OCI-LY3 (cell line): Measurements from ENCODE around the gene AK4.

Experiments
- EZH2phosphoT487 ChIP-seq: fragments of 200-600 bp; shearing (Covaris generic); IDR thresholded peaks from 2 replicates; pipeline ENCODE4 v1.6.1; 2018; ENCODE audit warnings: antibody characterized with exemption, mixed run types, low read depth
- TF ChIP-seq, protein P1 (sequence below): fragments of 200-600, 300-600 bp; sonication (generic); IDR thresholded peaks from 2 replicates; pipeline ENCODE4 v1.5.1; 2014; ENCODE audit warnings: antibody characterized with exemption, low read length, low read depth

DNA sequence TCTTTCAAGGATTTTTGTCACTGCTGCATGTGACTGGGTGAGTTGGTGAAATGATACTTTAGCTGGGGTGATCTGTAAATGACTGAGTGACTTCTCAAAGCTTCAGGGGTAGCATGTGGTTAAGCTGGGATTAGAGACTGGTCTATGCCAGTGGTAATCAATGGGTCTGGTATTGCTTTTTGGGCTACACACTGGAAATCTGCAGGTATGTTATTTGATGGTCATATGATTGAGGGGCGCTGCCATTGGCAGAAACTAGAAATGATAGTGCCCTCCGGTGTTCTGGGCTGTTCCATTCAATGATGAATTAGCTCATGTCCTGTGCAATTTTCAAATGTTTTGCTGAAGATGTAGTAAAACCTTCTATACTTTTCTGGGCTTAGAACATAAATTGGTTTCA lies 121.6 kb downstream of the AK4 start:
- TF ChIP-seq, protein P1, sequence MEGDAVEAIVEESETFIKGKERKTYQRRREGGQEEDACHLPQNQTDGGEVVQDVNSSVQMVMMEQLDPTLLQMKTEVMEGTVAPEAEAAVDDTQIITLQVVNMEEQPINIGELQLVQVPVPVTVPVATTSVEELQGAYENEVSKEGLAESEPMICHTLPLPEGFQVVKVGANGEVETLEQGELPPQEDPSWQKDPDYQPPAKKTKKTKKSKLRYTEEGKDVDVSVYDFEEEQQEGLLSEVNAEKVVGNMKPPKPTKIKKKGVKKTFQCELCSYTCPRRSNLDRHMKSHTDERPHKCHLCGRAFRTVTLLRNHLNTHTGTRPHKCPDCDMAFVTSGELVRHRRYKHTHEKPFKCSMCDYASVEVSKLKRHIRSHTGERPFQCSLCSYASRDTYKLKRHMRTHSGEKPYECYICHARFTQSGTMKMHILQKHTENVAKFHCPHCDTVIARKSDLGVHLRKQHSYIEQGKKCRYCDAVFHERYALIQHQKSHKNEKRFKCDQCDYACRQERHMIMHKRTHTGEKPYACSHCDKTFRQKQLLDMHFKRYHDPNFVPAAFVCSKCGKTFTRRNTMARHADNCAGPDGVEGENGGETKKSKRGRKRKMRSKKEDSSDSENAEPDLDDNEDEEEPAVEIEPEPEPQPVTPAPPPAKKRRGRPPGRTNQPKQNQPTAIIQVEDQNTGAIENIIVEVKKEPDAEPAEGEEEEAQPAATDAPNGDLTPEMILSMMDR, result peak; percentile 15
- no peak for TF ChIP-seq EZH2phosphoT487
